Stimulated activated CD4-positive, alpha-beta T cell treated with anti-CD3 and anti-CD28 coated beads, Interleukin-4, amount 100 ng/mL, for 48 hours (primary cell): ENCODE data around the gene HSPA12A.

Experiments used
- DNase-seq, 2 donors: peaks; one replicate each; pipeline ENCODE4 v3.0.0-alpha.2; 2020; ENCODE audit warnings: low read depth in 2 of 2

Gene HSPA12A

DNA sequence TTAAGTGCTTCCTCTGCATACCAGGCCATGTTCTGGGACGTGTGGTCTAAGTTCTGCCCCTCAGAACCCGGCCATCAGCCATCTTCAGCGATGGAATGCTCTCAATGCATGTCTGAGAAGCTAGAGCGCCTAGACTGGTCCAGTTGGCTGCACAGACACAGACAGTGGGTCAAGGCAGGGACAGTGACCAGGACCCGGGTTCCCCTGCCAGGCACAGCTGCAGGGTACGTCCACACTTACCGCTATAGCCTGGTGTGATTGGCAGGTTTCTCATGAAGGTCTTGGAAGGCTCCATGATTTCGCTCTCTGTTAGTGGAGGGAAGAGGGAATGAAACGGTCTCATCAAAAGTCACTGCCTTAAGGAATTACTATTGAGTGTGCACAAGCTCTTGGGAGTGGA, 74.3 kb downstream of the HSPA12A start:
- no peak for DNase-seq

DNA sequence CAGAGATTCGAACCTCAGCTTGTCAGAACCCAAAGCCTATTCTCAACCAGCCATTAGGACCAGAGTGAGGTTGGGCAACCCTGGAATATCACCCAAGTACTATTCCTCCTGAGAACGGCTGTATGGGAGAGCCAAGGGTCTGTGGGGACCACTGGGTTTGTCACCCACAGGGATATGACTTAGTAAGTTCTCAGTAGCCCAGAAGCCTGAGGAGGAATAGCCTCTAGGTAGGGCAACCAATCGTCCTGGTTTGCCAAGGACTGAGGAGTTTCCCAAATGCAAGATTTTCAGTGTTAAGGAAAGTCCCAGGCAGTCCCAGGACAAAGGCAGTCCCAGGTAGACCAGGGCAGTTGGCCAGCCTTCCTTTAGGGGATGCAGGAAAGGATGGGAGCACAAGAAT, 74.9 kb downstream of the HSPA12A start:
- DNase-seq = no peak

DNA sequence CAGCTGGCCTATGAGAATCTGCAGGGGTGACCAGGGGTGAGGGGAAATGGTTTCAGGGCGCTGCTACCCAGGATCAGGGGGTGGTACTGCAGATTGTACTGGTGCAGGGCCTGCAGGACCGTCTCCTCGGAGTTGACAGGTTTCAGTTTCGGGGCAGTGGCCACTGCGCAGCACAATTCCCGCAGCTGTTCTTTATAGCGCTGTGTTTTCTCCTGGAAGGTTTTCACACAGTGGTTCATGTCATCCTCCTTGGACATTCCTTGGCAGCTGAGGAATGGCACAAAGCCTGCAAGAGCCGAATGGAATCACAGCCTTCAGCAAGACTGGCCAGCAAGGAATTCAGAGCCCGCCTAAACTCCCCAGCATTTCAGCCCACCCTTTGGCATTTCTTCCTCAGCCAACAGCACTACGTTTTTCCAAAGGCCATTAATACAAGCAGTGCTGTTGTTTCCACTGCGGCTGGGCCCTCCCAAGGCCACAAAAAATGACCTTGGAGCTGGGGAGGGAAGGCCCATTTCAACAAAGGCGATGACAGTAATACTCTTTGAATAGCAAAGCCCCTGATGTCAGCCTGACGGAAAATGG, 76.7 kb downstream of the HSPA12A start:
- DNase-seq = no peak

DNA sequence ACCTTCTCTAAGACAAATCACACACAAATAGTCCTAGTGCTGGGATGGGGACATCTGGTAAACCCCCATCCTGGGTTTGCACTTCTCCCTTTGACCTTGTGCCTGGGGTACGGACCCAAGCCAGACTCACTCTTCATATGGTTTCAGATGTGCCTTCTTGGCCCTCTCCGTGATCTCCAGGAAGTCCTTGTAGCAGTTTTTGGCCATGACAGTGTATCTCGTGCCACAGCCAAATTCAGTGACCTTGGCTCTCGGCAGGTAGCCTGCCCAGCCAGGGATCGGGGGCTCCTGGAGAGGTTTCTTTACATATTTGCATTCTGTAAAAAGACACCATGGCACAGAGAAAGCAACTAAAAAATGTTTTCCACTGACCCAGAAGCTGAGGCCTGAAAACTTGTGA, 77.7 kb downstream of the HSPA12A start:
- DNase-seq = no peak

DNA sequence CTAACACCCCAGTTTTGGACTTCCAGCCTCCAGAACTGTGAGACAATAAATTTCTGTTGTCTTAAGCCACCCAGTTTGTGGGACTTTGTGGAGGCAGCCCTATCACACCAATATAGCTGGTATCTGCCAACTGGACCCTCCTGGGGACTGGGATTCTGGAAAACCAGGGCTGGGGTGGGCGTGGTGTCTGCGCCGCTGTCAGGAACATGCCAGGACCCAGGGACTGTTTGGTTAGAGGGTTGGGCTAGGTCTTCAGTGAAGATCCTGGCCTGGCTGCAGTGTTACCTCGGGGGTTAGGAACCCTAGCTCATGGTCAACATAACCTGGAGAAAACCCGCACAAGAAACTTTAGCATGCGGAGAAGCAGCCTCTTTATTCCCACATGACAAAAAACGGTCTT, 79.0 kb downstream of the HSPA12A start:
- no peak for DNase-seq

DNA sequence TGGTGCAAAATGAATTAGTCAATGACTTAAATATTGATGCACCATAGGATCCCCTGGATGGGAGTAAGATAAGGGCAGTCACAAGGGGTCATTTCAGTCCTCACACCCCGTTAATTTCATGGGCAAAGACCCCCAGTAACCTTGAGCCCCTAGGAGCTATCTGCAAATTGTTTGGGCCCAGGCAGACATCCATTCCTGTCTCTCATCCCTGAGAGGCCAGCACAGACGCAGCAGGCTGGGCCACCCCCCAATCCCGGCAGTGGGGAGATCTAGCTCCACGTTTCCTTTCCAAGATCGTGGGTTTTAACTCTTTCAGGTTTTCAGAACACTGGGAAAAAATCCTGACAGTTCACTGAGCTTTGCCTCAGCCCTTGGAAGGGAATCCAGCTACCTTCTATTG, 81.5 kb downstream of the HSPA12A start:
- DNase-seq = no peak

DNA sequence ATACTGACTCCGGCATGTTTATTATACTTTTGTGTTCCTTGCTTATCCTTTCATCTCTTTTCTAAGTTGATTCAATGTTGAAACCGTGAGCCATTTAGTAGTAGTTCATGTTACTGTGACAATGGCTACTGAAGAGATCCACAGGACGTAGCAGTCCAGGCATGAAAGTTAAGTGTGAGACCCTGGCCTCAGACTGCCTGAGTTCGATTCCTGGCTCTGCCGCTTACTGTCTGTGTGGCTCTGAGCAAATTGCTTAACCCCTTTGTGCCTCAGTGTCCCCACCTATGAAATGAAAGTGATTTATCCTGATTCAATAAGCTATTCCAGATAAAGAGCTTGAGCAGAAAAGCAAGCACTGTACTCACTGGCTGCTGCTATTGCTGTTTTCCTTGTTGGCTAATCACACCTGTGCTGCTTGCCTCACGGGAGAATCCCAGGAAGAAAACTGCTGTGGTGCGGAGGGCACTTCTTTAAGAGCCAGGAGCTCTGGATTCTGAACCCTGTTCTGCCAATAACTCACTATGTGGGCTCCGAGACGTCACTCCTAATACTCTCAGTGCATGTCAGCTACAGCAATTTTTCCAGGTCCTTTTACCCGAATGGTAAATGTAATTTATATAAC, 83.2 kb downstream of the HSPA12A start:
- DNase-seq = no peak

DNA sequence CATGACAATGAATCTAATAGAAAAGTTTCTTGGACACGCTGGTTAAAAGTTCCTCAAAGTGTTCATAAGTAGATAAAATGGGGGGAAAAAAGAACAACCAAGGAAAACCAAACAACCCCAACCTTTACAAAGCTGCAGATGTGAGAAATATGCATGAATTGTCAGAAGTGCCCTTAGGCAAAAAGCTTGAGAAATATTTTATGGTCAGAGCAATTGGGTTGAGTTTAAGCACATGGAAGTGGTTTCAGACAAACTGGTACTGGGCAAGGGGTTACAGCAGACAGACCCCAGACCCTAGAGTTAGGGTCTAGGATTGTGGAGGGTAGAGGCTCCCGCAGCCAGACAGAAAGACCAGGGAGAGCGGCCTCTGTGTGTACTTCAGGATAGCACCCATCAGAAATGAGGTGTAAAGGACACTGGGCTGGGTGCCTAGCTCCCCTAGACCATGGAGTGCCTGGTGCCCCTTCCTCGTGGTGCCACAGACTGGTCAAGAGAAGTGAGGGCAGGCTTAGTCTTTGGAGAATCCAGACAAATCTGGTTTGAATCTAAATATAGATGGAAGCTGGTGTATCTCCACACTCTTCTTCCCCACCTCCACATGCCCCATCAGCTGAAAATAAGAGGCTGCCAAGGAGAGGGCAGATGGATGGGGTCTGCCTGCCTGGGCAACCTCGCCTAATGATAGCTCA, 84.4 kb downstream of the HSPA12A start:
- no peak for DNase-seq

DNA sequence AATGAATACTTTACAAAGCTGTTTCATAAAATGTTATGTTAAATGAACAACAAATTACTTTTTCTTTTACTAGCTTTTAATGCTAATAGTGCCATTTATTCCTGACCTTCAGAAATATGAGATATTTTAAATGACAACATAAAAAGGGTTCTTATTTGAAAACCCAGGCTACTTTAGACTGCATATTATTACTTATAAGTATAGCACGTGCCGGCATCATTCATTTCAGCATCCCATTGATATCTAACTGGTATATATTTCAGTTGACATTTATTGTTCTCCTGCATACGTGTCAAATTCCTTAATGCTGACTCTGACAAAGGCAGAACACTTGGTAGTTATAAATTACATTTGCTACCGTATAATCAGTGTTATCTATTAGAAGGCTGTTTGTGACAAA, 86.3 kb downstream of the HSPA12A start:
- no peak for DNase-seq

DNA sequence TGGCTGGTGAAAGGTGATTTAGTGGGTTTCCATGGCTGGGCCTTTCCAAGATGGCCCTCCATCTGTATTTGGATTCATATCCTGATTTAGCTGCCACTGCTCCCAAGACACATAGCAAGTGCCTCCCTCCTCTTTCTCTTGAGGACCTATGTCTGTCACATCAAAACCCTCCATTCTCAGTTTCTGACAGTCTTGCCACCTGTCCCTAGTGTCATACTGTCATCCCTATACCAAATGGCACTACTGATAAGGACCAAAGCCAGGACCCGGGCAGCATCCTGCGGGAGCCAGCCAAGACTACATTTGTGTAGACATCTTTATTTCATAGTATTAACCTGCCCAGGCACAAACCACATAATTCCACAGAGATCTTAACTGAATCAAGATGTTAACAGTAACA, 86.8 kb downstream of the HSPA12A start:
- DNase-seq = no peak

DNA sequence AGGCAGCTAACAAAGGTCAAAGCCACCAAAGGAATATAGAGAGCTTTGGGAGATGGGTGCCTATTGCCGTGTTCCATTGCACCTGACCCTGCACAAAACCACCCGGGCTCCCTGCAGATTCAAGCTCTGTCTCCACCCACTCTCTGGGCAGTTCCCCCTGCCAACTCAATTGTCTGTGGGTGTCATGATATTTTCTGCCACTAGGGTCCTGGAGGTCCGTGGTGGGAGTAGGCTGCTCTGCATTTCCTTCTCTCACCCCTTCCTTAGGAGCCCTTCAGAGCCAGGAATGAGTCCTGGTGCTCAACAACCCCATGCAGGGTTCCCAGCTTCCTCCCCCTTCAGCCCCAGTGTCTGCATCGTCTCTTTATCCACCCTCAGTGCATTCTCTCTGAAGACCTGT, 87.5 kb downstream of the HSPA12A start:
- DNase-seq = no peak

DNA sequence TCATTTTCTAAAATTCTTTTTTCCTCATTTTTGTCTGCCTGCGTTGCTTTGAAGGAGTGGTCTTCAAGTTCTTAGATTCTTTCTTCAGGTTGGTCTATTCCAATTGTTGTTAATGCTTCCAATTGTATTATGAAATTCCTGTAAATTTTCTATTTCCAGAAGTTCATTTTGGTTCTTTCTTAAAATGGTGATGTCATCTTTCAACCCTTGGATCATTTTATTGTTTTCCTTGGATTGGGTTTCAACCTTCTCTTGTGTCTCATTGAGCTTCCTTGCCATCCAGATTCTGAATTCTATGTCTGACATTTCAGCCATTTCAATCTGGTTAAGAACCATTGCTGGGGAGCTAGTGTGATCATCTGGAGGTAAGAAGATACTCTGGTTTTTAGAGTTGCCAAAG, 88.5 kb downstream of the HSPA12A start:
- DNase-seq = no peak

DNA sequence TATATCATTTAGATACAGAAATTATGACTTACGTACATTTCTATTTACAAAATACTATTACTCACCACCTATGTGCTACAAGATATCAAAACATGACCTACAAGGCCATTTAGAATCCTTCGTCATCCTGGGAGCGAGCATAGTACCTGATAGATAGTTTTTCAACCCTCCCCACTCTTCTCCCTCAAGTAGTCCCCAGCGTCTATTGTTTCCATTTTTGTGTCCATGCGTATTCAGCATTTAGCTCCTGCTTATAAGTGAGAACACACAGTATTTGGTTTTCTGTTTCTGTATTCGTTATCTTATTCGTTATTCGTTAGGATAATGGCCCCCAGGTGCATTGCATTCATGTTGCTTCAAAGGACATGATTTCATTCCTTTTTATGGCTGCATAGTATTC, 93.5 kb downstream of the HSPA12A start:
- no peak for DNase-seq

DNA sequence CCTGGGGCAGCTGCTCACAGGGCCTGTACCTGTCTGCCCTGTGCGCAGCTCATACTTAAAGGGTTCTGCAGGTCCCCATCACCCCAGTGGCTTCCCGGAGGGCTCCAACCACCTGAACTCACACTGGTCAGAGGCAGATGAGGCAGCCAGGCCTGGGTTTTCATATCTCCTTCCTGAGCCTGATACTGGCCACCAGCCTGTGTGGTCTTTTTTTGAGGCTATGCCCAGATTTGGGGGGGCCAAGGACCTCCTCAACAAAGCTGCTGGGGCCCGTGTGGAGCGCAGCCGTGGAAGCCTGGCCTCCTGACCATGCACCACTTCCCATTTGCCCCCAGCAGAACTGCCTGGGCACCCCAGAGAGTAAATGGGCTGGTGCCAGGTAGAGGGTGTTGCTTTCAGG, 95.9 kb downstream of the HSPA12A start:
- DNase-seq = no peak

DNA sequence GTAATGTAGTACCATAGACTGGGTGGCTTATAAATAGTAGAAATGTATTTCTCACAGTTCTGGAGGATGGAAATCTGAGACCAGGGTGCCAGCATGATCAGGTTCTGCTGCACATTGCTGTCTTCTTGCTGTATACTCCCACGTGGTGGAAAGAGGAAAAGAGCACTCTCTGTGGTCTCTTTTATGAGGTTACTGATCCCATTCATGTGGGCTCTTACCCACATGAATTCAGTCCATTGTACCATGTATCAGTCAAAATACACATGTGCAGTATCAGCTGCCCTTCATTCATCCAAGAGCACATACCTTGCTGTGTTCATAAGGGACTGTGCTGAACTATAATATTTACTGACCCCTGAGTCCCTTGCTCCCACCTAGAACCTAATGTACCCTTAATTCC, 104.5 kb downstream of the HSPA12A start:
- no peak for DNase-seq

DNA sequence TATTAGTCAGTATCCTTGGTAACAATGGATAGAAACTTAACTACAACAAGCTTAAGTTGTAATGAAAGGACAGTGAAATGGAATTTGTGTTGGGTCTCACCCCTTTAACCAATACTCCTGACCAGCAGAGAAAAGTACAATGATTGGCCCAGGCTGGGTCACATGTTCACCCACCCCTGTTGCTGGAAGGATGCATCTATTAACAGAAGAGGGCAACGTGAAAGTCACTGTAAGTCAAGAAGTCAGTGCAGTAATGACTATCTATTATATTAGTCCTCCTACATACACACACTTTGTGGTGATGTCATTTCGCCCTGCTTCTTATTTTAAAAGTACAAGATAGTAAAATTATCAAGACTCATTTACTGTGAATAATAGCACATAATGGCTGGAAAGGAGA, 105.4 kb downstream of the HSPA12A start:
- DNase-seq = no peak

DNA sequence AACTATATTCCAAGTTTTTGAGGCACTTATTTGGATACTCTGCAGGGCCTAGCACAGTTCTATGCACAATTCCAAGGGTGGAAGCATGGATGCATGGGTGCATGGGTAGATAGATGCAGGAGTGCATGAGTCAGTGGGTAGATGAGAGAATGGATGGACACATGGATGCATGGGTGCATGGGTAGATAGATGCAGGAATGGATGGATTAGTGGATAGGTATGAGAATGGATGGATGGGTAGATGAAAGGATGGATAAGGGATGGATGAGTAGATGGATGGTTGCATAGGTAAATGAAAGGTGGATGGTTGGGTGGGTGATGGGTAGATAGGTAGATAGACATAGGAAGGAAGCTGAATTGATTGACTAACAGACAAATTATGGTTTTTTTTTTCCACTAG, 106.0 kb downstream of the HSPA12A start:
- DNase-seq = no peak

DNA sequence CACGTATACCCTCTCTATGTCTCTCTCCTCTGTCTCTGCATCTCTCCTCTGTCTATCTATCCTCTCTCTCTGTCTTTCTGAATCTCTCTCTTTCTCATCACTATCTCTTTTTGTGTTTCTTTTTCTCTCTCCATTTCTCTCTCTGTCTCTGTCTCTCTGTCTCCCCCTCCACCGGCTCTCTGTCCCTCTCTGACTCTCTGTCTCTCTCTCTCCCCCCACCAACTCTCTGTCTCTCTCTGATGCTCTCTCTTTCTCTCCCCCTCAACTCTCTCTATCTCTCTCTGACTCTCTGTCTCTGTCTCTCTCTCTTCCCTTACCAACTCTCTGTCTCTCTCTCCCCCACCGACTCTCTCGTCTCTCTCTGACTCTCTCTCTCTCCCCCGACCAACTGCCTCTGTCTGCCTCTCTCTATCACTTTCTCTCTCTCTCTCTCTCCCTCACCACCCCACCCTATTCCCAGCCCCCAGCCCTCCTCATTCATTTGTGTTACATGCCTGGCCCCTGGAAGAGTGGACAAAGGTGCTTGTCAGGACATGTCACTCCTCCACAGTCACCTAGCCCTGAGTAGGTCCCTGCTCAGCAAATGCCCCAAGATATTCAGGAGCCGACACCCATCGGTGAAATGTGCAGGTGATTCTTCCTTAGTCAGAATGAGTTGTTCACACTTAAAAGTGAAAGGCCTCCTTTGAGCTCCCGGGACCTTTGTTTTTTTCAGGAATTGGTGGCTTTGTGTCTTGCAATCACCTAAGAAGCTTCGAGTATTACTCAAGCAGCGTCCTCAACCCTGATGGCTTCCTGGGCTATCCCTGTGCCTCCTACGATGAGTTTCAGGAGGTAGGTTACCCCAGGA, 108.0 kb downstream of the HSPA12A start:
- no peak for DNase-seq

DNA sequence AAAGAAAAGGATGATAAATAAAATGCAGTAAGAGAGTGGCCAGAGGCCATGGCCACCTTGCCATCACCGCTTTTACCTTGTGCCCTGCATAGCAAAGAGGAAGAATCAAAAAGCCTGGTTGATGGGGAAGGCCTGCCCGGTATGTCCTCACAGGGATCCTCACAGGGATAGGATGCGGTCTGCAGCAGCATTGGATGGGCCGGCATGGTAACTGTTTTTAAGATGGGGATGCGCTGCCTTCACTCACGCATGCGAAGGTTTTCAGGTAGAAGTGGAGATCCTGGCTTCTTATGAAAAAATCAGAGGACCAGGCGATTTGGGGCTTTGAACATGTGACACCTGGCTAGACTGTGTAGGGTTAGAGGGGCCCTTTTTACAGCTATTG, 109.2 kb downstream of the HSPA12A start:
- DNase-seq = no peak

DNA sequence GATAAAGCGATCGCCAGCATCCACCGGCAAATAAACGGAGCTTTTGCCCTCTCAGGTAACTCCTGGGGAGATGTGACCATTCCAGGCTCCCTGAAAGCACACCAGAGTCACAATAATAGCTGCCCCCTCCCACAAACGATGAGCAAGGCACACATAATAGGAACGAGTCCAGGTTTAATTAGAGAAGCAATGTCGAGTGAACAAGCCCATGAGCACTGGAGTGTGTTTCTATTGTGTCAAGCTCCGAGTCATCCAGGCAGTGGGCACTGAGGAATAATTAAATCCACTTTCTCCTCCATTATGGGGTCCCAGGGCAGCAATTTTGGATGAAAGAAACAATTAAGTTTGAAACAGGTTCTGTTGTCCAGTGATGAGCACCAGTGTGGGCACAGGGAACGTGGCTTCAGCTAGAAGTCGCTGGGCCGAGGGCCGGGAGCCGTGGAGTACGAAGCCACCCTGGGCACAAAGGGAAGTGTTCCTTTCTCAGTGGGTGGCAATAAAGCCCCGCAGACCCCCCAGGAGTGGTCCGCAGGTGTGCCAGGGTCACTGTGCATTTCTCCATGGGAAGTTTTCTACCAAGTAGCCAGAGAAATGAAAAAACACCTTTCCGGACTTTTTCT, 109.7 kb downstream of the HSPA12A start:
- no peak for DNase-seq

DNA sequence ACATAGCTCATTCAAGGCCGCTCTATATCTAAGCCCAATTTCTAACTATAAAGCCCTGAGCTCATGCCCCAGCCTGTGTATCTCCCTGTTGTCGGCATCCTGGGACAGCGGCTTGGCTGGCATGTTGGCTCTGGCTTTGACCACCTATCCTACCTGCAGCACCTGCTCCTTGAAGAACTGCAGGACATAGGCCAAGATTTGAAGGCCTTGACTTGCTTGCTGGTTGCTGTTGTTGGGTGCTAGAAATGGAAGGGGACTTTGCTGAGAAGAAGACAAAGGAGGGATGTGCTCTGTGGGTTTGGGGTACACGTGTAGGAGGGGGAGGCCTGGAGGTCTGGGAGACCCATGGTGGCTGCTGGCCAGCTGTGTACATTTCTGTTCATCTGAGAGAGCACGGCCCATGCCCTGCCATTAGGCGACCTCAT, 110.5 kb downstream of the HSPA12A start:
- DNase-seq = no peak

DNA sequence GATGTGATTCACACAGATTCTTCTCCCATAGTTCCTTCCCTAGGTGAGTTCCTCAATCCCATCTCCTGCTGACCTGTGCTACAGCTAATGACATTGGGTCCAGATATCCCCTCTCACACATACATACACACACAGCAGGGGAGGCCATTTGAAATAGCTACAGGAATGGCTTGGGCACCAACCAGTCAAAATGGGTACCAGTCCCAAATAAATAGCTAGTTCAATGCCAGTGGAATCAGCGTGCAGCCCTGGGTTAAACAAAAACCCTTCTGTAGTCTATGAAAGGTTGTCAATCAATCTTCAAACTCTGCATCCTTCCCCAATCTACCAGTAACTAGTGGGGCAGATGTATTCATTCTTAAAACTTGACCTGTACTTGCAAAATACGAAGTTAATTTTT, 112.3 kb downstream of the HSPA12A start:
- DNase-seq = no peak
